ENCODE results near the gene ZNF106. TPM values are rescaled to one million over a fixed set of nuclear protein-coding genes. Genes with fewer than 3 reads are reported as not detected.

Gene ZNF106
- total RNA-seq, result 76.0 and 80.8 TPM in 2 replicates

DNA sequence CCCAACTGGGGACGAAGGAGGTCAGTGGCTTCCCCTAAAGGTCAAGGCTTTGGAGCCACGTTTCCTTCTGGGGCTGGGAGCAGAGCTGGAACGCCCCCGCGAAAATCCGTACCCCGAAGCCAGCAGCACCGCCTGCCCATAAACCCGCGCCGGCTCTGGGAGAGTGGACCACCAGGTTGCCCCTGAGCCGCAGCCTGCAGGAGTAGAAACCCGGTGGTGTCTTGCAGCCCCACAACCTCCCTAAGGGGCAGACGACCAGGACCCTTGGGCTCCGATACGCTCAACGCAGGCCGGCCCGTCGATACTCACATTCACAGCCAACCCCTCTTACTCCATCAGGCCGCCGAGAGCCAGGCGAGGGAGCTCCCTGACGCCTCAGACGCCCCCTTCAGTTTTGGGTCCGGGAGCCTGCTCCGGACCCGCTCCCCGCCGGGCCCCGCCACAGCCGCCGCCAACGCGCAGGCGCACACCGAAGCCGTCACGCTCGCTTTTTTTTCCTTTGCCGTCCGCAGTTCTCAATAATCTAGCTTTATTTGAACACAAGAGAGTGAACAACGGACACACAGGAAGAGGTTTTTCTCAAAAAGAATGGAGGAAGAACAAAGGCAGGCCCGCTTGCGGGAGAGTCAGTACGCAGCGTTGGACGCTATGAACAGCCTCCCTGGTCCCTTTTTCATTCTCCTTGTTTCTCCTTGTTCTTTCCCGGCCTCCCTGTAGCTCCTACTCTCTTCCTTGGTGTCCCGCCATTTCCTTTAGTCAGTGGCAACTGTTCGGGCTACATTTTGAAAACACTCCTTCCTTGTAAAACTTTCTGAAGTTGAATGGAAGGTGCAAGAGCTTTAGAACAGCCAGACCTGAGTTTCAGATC lies at the start of gene ZNF106:
Gene ZNF106, minus strand, starts transcription at position 471 of the 868 bp plus-strand sequence. CDS start 18,852 bp downstream, outside the sequence.

DNA sequence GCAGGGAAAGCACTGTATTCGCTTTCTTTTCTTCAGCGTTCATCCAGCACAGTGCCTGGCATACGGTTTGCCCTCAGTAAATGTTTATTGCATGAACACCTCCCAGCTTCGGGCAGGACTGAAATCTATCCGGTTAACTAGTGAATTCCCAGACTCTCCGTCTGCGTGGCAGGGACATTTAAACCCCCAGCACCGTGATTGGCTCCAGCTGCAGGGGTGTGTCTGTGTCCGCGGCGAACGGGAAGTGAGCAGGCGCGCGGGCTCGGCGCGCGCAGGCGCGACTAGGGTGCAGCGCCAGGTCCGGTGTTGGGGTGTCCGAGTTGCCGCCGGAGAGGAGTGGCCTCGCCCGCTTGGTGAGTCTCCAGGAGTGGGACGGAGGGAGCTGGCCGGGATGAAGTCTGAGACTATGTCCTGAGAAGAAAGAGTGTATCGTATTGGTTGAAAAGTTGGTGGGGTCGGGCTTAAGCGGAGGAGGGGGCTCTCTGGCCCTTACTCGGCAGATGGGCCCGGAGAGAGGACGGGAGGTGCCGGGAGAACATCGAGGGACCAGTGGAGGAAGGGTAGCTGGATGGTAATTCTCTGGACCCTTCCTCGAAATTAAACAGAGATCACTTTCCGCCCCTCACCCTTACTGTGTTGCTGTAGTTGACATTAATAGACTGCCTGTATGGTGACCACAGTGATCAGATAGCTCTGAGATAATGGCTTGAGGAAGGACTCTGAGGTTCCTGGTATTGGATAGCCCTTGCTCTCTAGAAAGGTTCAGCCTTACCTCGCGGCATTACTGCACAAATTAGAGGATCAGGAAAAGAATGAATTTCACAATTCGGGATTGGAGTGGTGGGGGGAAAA lies 4.6 kb upstream of the ZNF106 start, which contains the start of gene SNAP23:
Gene SNAP23, plus strand, starts transcription at position 274 of the 852 bp plus-strand sequence. CDS start 16,213 bp downstream, outside the sequence.

Other genes starting within 250 kb of the ZNF106 start
- gene GANC, start 217.9 kb downstream of the ZNF106 start, total RNA-seq, result 20.1 and 24.9 TPM in 2 replicates
- gene TMEM87A, start 217.7 kb downstream of the ZNF106 start, total RNA-seq, result 42.1 and 54.0 TPM in 2 replicates
- 1.6 and 2.7 TPM in 2 replicates for gene CAPN3, start 131.6 kb downstream of the ZNF106 start, total RNA-seq
- gene SNAP23, start 4.5 kb upstream of the ZNF106 start, total RNA-seq, result 66.4 and 82.4 TPM in 2 replicates
- gene LRRC57, start 57.7 kb upstream of the ZNF106 start, total RNA-seq, result 14.4 and 16.8 TPM in 2 replicates
- gene HAUS2, start 57.7 kb upstream of the ZNF106 start, total RNA-seq, result 22.2 and 22.3 TPM in 2 replicates
- gene STARD9, start 84.5 kb upstream of the ZNF106 start, total RNA-seq, result 7.3 and 7.8 TPM in 2 replicates
- gene CDAN1, start 246.0 kb upstream of the ZNF106 start, total RNA-seq, result 10.2 and 13.7 TPM in 2 replicates